ENCODE results near the gene FOXP1.

The FOXP1 gene

GRCh38 chr3:71003511-71003910 is 580.0 kb downstream of the FOXP1 start:
- no peak for TF ChIP-seq REST (IDR thresholded peaks at IDR 0.05; ENCODE audit: insufficient read depth in 1 of 2, low read depth in 2 of 2, low read length in 2 of 2)
- TF ChIP-seq TAF1 (IDR thresholded peaks at IDR 0.05; ENCODE audit: borderline replicate concordance, insufficient read depth, low read length) = no peak
- no peak for TF ChIP-seq SIN3A (IDR thresholded peaks at IDR 0.05; ENCODE audit: borderline replicate concordance, insufficient read depth, low read length)
- TF ChIP-seq POLR2AphosphoS5 (IDR thresholded peaks at IDR 0.05; ENCODE audit: low read depth, low read length) = no peak
- no peak for TF ChIP-seq FOXP2 (optimal IDR thresholded peaks at IDR 0.05; ENCODE audit: borderline replicate concordance, extremely low read depth, extremely low read length, insufficient read depth)

GRCh38 chr3:71002298-71002697 is 581.2 kb downstream of the FOXP1 start:
- TF ChIP-seq SIN3A (IDR thresholded peaks at IDR 0.05; ENCODE audit: borderline replicate concordance, insufficient read depth, low read length) (no peak), FOXP2 (optimal IDR thresholded peaks at IDR 0.05; ENCODE audit: borderline replicate concordance, extremely low read depth, extremely low read length, insufficient read depth) (no peak), REST (IDR thresholded peaks at IDR 0.05; ENCODE audit: insufficient read depth in 1 of 2, low read depth in 2 of 2, low read length in 2 of 2) (no peak), POLR2AphosphoS5 (IDR thresholded peaks at IDR 0.05; ENCODE audit: low read depth, low read length) (no peak), TAF1 (IDR thresholded peaks at IDR 0.05; ENCODE audit: borderline replicate concordance, insufficient read depth, low read length) (no peak)

- no peak for TF ChIP-seq FOXP2 (optimal IDR thresholded peaks at IDR 0.05; ENCODE audit: borderline replicate concordance, extremely low read depth, extremely low read length, insufficient read depth)
- no peak for TF ChIP-seq SIN3A (IDR thresholded peaks at IDR 0.05; ENCODE audit: borderline replicate concordance, insufficient read depth, low read length)
- TF ChIP-seq REST (IDR thresholded peaks at IDR 0.05; ENCODE audit: insufficient read depth in 1 of 2, low read depth in 2 of 2, low read length in 2 of 2) = no peak
- no peak for TF ChIP-seq TAF1 (IDR thresholded peaks at IDR 0.05; ENCODE audit: borderline replicate concordance, insufficient read depth, low read length)
- TF ChIP-seq POLR2AphosphoS5 (IDR thresholded peaks at IDR 0.05; ENCODE audit: low read depth, low read length) = no peak
These were observed 582.2 kb downstream of the FOXP1 start for GRCh38 chr3:71001303-71001830.

- TF ChIP-seq TAF1 (IDR thresholded peaks at IDR 0.05; ENCODE audit: borderline replicate concordance, insufficient read depth, low read length) (no peak), REST (IDR thresholded peaks at IDR 0.05; ENCODE audit: insufficient read depth in 1 of 2, low read depth in 2 of 2, low read length in 2 of 2) (no peak), SIN3A (IDR thresholded peaks at IDR 0.05; ENCODE audit: borderline replicate concordance, insufficient read depth, low read length) (no peak), FOXP2 (optimal IDR thresholded peaks at IDR 0.05; ENCODE audit: borderline replicate concordance, extremely low read depth, extremely low read length, insufficient read depth) (no peak), POLR2AphosphoS5 (IDR thresholded peaks at IDR 0.05; ENCODE audit: low read depth, low read length) (no peak)
These were observed 583.0 kb downstream of the FOXP1 start for GRCh38 chr3:71000483-71000882.

GRCh38 chr3:70999730-71000129 is 583.8 kb downstream of the FOXP1 start:
- TF ChIP-seq REST (IDR thresholded peaks at IDR 0.05; ENCODE audit: insufficient read depth in 1 of 2, low read depth in 2 of 2, low read length in 2 of 2) = no peak
- TF ChIP-seq POLR2AphosphoS5 (IDR thresholded peaks at IDR 0.05; ENCODE audit: low read depth, low read length) = no peak
- no peak for TF ChIP-seq FOXP2 (optimal IDR thresholded peaks at IDR 0.05; ENCODE audit: borderline replicate concordance, extremely low read depth, extremely low read length, insufficient read depth)
- TF ChIP-seq TAF1 (IDR thresholded peaks at IDR 0.05; ENCODE audit: borderline replicate concordance, insufficient read depth, low read length) = no peak
- TF ChIP-seq SIN3A (IDR thresholded peaks at IDR 0.05; ENCODE audit: borderline replicate concordance, insufficient read depth, low read length) = no peak
